Measurements from ENCODE around the gene KASH5. TPM values are rescaled to one million over a fixed set of nuclear protein-coding genes. Genes with fewer than 3 reads are reported as not detected.

Gene KASH5
- total and polyA plus RNA-seq, 2 of the 13 experiments (the other 11 are each of a cell fraction or from before 2014, with no cell fraction given): not detected

DNA sequence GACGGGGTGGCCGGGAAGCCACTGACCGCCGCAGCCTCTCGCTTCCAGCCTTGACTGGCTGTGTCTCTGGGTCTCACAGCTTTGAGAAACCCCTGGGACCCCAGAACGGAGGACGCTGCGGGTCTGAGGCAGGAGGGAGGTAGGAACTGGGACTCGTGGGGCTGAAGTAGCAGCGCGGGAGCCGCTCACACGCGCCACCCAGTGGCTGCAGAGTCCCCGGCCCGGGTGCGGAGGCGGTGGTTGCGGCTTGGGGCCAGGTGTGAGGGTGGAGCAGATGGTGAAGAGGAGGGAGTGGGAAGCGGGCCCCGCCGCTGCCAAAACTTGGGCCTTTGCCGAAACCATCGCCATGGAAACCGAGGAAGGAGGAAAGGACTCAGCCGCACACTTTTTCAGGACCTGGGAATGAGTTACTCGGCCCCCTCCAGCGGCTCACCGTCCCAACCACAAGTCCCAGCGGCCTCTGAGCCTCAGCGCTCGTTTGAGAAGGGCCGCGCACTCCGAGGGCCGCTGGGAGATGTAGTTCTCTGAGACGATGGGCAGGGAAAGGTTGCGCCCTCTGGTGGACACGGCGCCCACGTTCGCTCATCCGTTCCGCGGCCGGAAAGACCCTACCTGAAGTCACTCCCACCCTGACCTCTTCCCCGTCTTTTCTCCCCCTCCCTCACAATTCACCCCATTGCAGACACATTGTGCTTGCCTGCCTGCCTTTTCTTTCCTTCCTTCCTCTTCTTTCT lies 55.5 kb downstream of the KASH5 start (continued):
- TF ChIP-seq, protein P1, sequence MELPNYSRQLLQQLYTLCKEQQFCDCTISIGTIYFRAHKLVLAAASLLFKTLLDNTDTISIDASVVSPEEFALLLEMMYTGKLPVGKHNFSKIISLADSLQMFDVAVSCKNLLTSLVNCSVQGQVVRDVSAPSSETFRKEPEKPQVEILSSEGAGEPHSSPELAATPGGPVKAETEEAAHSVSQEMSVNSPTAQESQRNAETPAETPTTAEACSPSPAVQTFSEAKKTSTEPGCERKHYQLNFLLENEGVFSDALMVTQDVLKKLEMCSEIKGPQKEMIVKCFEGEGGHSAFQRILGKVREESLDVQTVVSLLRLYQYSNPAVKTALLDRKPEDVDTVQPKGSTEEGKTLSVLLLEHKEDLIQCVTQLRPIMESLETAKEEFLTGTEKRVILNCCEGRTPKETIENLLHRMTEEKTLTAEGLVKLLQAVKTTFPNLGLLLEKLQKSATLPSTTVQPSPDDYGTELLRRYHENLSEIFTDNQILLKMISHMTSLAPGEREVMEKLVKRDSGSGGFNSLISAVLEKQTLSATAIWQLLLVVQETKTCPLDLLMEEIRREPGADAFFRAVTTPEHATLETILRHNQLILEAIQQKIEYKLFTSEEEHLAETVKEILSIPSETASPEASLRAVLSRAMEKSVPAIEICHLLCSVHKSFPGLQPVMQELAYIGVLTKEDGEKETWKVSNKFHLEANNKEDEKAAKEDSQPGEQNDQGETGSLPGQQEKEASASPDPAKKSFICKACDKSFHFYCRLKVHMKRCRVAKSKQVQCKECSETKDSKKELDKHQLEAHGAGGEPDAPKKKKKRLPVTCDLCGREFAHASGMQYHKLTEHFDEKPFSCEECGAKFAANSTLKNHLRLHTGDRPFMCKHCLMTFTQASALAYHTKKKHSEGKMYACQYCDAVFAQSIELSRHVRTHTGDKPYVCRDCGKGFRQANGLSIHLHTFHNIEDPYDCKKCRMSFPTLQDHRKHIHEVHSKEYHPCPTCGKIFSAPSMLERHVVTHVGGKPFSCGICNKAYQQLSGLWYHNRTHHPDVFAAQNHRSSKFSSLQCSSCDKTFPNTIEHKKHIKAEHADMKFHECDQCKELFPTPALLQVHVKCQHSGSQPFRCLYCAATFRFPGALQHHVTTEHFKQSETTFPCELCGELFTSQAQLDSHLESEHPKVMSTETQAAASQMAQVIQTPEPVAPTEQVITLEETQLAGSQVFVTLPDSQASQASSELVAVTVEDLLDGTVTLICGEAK (IDR thresholded peaks at IDR 0.05): no peak
- TF ChIP-seq, protein P1 (CRISPR knock-in tag; IDR thresholded peaks at IDR 0.05): peak; percentile 46; the same call in 1 of the 2 replicates
- TF ChIP-seq, protein P2, sequence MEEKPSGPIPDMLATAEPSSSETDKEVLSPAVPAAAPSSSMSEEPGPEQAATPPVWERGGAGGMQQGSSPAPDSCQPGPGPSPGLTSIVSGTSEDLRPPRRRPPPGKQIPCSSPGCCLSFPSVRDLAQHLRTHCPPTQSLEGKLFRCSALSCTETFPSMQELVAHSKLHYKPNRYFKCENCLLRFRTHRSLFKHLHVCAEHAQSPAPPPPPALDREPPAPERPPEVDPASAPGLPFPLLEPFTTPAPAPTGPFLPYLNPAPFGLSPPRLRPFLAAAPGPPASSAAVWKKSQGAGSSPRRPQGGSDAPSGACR (CRISPR knock-in tag; IDR thresholded peaks at IDR 0.05): peak; percentile 86; the same call in 1 of the 2 replicates
- TF ChIP-seq BORCS8-MEF2B (CRISPR knock-in tag; IDR thresholded peaks at IDR 0.05) (no peak), GABPA (IDR thresholded peaks at IDR 0.05; ENCODE audit: low read depth, low read length) (peak; percentile 61), GABPA (CRISPR knock-in tag; IDR thresholded peaks at IDR 0.05; ENCODE audit: low read depth) (peak; percentile 83), MED13 (CRISPR knock-in tag; IDR thresholded peaks at IDR 0.05) (peak; percentile 34; the same call in 1 of the 2 replicates), ISL2 (CRISPR knock-in tag; IDR thresholded peaks at IDR 0.05) (no peak; the same call in 1 of the 2 replicates), AHR (CRISPR knock-in tag; IDR thresholded peaks at IDR 0.05) (no peak), ZNF331 (CRISPR knock-in tag; IDR thresholded peaks at IDR 0.05) (peak; percentile 11; the same call in 1 of the 2 replicates), ZFP36L1 (CRISPR knock-in tag; IDR thresholded peaks at IDR 0.05) (no peak), ZNF30 (CRISPR knock-in tag; IDR thresholded peaks at IDR 0.05) (no peak), DMAP1 (CRISPR knock-in tag; IDR thresholded peaks at IDR 0.05) (no peak; the same call in 1 of the 2 replicates), ZNF792 (CRISPR knock-in tag; IDR thresholded peaks at IDR 0.05) (peak; percentile 56; the same call in 1 of the 2 replicates), ZNF343 (CRISPR knock-in tag; IDR thresholded peaks at IDR 0.05) (0 out of 2 replicates have a peak, but pooled peaks have one; percentile 40), GLI4 (CRISPR knock-in tag; IDR thresholded peaks at IDR 0.05; ENCODE audit: borderline replicate concordance) (0 out of 2 replicates have a peak, but pooled peaks have one; percentile 21), NFE2L1 (CRISPR knock-in tag; IDR thresholded peaks at IDR 0.05; ENCODE audit: borderline replicate concordance) (peak; percentile 48; the same call in 1 of the 2 replicates), ATRX (CRISPR knock-in tag; IDR thresholded peaks at IDR 0.05; ENCODE audit: borderline replicate concordance) (no peak)
- TF ChIP-seq, protein P3, sequence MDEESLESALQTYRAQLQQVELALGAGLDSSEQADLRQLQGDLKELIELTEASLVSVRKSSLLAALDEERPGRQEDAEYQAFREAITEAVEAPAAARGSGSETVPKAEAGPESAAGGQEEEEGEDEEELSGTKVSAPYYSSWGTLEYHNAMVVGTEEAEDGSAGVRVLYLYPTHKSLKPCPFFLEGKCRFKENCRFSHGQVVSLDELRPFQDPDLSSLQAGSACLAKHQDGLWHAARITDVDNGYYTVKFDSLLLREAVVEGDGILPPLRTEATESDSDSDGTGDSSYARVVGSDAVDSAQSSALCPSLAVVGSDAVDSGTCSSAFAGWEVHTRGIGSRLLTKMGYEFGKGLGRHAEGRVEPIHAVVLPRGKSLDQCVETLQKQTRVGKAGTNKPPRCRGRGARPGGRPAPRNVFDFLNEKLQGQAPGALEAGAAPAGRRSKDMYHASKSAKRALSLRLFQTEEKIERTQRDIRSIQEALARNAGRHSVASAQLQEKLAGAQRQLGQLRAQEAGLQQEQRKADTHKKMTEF (CRISPR knock-in tag; IDR thresholded peaks at IDR 0.05): peak; percentile 53; the same call in 1 of the 2 replicates

All from HepG2 (cell line).